Endothelial cell (in vitro differentiated cells): ENCODE data around the gene MC5R. TPM values are rescaled to one million over a fixed set of nuclear protein-coding genes. Genes with fewer than 3 reads are reported as not detected.

ENCODE experiments used
- DNase-seq: peaks from one replicate; pipeline ENCODE4 v3.0.0; 2021; ENCODE audit warnings: low spot score
- H3K27ac Mint-ChIP-seq: one replicate; pipeline ENCODE4 v1.8.0; 2021; ENCODE audit warnings: mixed read lengths, inconsistent platforms; ENCODE audit not compliant: unreplicated experiment
- H3K27me3 Mint-ChIP-seq: one replicate; pipeline ENCODE4 v1.8.0; 2021; ENCODE audit warnings: mild to moderate bottlenecking, moderate library complexity, mixed read lengths, inconsistent platforms; ENCODE audit not compliant: unreplicated experiment
- H3K36me3 Mint-ChIP-seq: one replicate; pipeline ENCODE4 v1.8.0; 2021; ENCODE audit warnings: mild to moderate bottlenecking, low read depth, mixed read lengths, inconsistent platforms; ENCODE audit not compliant: unreplicated experiment
- H3K4me1 Mint-ChIP-seq: one replicate; pipeline ENCODE4 v1.8.0; 2021; ENCODE audit warnings: mild to moderate bottlenecking, mixed read lengths, inconsistent platforms; ENCODE audit not compliant: unreplicated experiment
- H3K4me3 Mint-ChIP-seq: one replicate; pipeline ENCODE4 v1.8.0; 2021; ENCODE audit warnings: mild to moderate bottlenecking, mixed read lengths, inconsistent platforms; ENCODE audit not compliant: unreplicated experiment
- H3K9me3 Mint-ChIP-seq: one replicate; pipeline ENCODE4 v1.8.0; 2021; ENCODE audit warnings: mixed read lengths, inconsistent platforms; ENCODE audit not compliant: unreplicated experiment
- total RNA-seq: library from RNA; stranded (reverse); fragmentation: NEBNext Ultra II Directional; extraction: Animal tissue kit (Norgen Biotek cat#: 25700); gene quantifications from one replicate; pipeline ENCODE4 v1.2.1, GENCODE V29; 2021; ENCODE audit not compliant: unreplicated experiment
- TF ChIP-seq, protein P1 (sequence below): fragments of 200-600 bp; sonication (generic); IDR thresholded peaks from one replicate; pipeline ENCODE4 v1.5.0; 2021; ENCODE audit warnings: antibody characterized with exemption; ENCODE audit not compliant: unreplicated experiment

MC5R gene
- total RNA-seq, 1 donor from 2014 or later = 0.56 TPM

DNA sequence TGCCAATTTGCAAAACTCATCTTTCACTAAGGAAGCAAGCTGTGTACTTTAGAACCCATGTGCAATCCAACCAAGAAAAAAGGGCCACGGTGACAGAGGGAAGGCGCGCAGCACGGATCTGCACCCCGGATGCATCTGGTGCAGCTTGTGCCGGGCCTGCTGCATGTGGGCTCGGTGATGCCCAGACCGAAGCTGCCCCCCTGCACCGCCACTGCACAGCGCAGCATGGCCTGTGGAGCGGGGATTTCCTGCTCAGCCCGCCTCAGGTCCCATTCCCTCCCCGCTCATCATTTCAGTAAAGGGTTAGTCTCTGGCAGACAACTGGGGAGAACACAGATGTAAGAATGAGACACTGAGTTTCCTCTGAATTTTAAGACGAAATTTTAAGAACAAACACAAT, 48.4 kb downstream of the MC5R start:
- no peaks in the 10 kb centered on the region for H3K9me3 Mint-ChIP-seq
- no peaks in the 10 kb centered on the region for H3K27me3 Mint-ChIP-seq
- no peak overlapping the region for H3K27ac Mint-ChIP-seq
- TF ChIP-seq, protein P1, sequence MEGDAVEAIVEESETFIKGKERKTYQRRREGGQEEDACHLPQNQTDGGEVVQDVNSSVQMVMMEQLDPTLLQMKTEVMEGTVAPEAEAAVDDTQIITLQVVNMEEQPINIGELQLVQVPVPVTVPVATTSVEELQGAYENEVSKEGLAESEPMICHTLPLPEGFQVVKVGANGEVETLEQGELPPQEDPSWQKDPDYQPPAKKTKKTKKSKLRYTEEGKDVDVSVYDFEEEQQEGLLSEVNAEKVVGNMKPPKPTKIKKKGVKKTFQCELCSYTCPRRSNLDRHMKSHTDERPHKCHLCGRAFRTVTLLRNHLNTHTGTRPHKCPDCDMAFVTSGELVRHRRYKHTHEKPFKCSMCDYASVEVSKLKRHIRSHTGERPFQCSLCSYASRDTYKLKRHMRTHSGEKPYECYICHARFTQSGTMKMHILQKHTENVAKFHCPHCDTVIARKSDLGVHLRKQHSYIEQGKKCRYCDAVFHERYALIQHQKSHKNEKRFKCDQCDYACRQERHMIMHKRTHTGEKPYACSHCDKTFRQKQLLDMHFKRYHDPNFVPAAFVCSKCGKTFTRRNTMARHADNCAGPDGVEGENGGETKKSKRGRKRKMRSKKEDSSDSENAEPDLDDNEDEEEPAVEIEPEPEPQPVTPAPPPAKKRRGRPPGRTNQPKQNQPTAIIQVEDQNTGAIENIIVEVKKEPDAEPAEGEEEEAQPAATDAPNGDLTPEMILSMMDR = no peak
- peaks cover 7% of the 10 kb centered on the region for H3K4me1 Mint-ChIP-seq
- no peaks in the 10 kb centered on the region for H3K36me3 Mint-ChIP-seq
- H3K4me3 Mint-ChIP-seq = no peak overlapping the region
- DNase-seq = no peak

DNA sequence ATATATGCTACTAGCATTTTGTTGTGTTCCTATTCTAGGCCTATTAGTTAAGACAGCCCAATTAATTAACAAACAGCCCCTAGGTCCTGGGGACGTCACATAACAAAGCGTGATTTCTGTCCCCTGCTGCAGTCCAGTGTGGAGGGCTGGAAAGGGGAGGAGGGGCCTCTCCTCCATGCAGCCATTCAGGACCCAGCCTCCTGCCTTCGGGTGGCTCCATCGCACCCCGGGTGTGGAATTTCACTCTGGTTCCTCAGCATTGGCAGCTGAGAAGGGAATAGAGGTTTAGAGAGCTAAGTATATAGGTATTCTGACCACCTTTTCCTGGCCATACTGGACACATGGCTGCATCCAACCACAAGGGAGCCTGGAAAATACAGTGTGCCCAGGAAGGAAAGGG, 49.0 kb downstream of the MC5R start:
- Mint-ChIP-seq H3K4me3 (no peak overlapping the region), H3K36me3 (no peaks in the 10 kb centered on the region), H3K27ac (no peak overlapping the region), H3K27me3 (no peaks in the 10 kb centered on the region), H3K4me1 (peaks cover 7% of the 10 kb centered on the region), H3K9me3 (no peaks in the 10 kb centered on the region)
- TF ChIP-seq, protein P1 = no peak
- no peak for DNase-seq

DNA sequence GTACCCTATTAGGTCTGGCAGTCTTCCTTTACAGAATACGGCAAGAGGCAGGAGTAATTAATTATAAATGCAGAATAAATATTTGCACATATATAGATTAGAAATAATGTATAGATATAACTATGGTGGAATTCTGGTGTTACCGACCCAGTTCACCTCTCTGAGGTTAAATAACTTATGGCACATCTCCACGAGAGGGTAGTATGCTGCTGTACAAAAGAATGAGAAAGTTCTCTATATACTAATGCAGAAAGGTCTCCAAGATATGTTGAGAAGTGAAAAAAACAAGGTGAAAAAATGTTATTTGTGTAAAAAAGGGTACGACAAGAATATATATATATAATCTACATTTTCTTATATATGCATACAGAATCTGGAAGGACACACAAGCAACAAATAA, 50.6 kb downstream of the MC5R start:
- no peak for DNase-seq

More for the DNA sequence above, 50.6 kb downstream of the MC5R start:
- TF ChIP-seq, protein P1 = no peak
- Mint-ChIP-seq H3K9me3 (no peaks in the 10 kb centered on the region), H3K27me3 (no peaks in the 10 kb centered on the region), H3K4me1 (peaks cover 2% of the 10 kb centered on the region), H3K27ac (no peak overlapping the region), H3K36me3 (no peaks in the 10 kb centered on the region), H3K4me3 (no peak overlapping the region)

Other genes starting within 250 kb of the MC5R start
- 15.4 TPM for gene FAM210A, start 97.6 kb upstream of the MC5R start, total RNA-seq
- gene RNMT, start 97.5 kb upstream of the MC5R start, total RNA-seq = 30.7 TPM
- not detected for gene MC2R, start 91.4 kb downstream of the MC5R start, total RNA-seq